Endodermal cell (in vitro differentiated cells): ENCODE measurements around the gene SGMS1. TPM values are rescaled to one million over a fixed set of nuclear protein-coding genes. Genes with fewer than 3 reads are reported as not detected.

Experiments used
- DNase-seq: peaks from one replicate; pipeline ENCODE4 v3.0.0-alpha.2; 2017
- H3K27ac ChIP-seq: 2 replicates; pipeline ENCODE4 v1.5.1; 2013; ENCODE audit warnings: mild to moderate bottlenecking, low read depth, low read length, moderate library complexity
- H3K27me3 ChIP-seq: 2 replicates; pipeline ENCODE4 v1.6.1; 2013; ENCODE audit warnings: mild to moderate bottlenecking, low read length, moderate library complexity; ENCODE audit not compliant: insufficient read depth, control insufficient read depth, poor library complexity, severe bottlenecking
- H3K36me3 ChIP-seq: 2 replicates; pipeline ENCODE4 v1.7.0; 2013; ENCODE audit warnings: mild to moderate bottlenecking, low read length, moderate library complexity; ENCODE audit not compliant: control insufficient read depth, insufficient read depth
- H3K4me1 ChIP-seq: one replicate; pipeline ENCODE4 v1.7.0; 2013; ENCODE audit warnings: low read length; ENCODE audit not compliant: control insufficient read depth, insufficient read depth
- H3K4me3 ChIP-seq: 2 replicates; pipeline ENCODE4 v1.5.1; 2013; ENCODE audit warnings: mild to moderate bottlenecking, low read length, moderate library complexity
- H3K9ac ChIP-seq: 2 replicates; pipeline ENCODE4 v1.6.1; 2013; ENCODE audit warnings: mild to moderate bottlenecking, low read length, moderate library complexity; ENCODE audit not compliant: poor library complexity, severe bottlenecking; ENCODE audit errors: extremely low read depth
- H3K9me3 ChIP-seq: 2 replicates; pipeline ENCODE4 v1.6.1; 2013; ENCODE audit warnings: mild to moderate bottlenecking, low read length, moderate library complexity; ENCODE audit not compliant: control insufficient read depth
- H3K27ac Mint-ChIP-seq: 2 replicates; pipeline ENCODE4 v1.8.0; 2020; ENCODE audit warnings: mixed read lengths
- H3K27me3 Mint-ChIP-seq: 2 replicates; pipeline ENCODE4 v1.8.0; 2021; ENCODE audit warnings: mild to moderate bottlenecking, mixed read lengths; ENCODE audit not compliant: insufficient read depth
- H3K36me3 Mint-ChIP-seq: 2 replicates; pipeline ENCODE4 v1.8.0; 2020; ENCODE audit warnings: low read depth, mixed read lengths
- H3K4me1 Mint-ChIP-seq: 2 replicates; pipeline ENCODE4 v1.8.0; 2020; ENCODE audit warnings: mixed read lengths
- H3K4me3 Mint-ChIP-seq: 2 replicates; pipeline ENCODE4 v1.8.0; 2020; ENCODE audit warnings: mild to moderate bottlenecking, moderate library complexity, mixed read lengths
- H3K9me3 Mint-ChIP-seq: 2 replicates; pipeline ENCODE4 v1.8.0; 2020; ENCODE audit warnings: mild to moderate bottlenecking, mixed read lengths
- CTCF ChIP-seq: fragments of 200-600 bp; sonication (generic); conservative IDR thresholded peaks from 2 replicates; pipeline ENCODE4 v1.5.0; 2021; ENCODE audit warnings: antibody characterized with exemption, mild to moderate bottlenecking
- WGBS, 2 experiments: methylation state at CpG; one replicate each; pipeline versions ENCODE4 v1.1.5 to v1.1.7; 2013; ENCODE audit warnings: missing lambda C conversion rate in 2 of 2, mixed read lengths in 1 of 2; ENCODE audit not compliant: insufficient coverage in 1 of 2, insufficient read length in 1 of 2; 5-methylcytosine and 5-hydroxymethylcytosine counted together
- total RNA-seq, 2 donors: library from RNA; stranded (reverse); fragmentation: NEBNext Ultra II Directional in 1 of 2; extraction: Animal tissue kit (Norgen Biotek cat#: 25700) in 1 of 2; gene quantifications; 2 replicates in 1 of 2; 3 replicates in 1 of 2; pipeline ENCODE4 v1.2.1, GENCODE V29; 2021

SGMS1 gene
- total RNA-seq, 2 donors from 2014 or later: 12.0 to 14.3 TPM

GRCh38 chr10:50590935-50591334 is 32.8 kb downstream of the SGMS1 start:
- no peak for DNase-seq

GRCh38 chr10:50586740-50587088 is 37.0 kb downstream of the SGMS1 start:
- Mint-ChIP-seq H3K27me3 (no peaks in the 10 kb centered on the region), H3K4me1 (no peaks in the 10 kb centered on the region), H3K9me3 (no peaks in the 10 kb centered on the region), H3K27ac (no peak overlapping the region), H3K4me3 (no peak overlapping the region), H3K36me3 (peaks cover 21% of the 10 kb centered on the region)
- H3K4me3 ChIP-seq: no peak overlapping the region
- no peaks in the 10 kb centered on the region for H3K27me3 ChIP-seq
- whole genome bisulfite sequencing, 2 experiments: 83 to 97% methylated on average over 1 of the region's 1 CpG
- H3K9ac ChIP-seq: no peak overlapping the region
- peaks cover 5% of the 10 kb centered on the region for H3K36me3 ChIP-seq
- H3K4me1 ChIP-seq: peaks cover 6% of the 10 kb centered on the region
- TF ChIP-seq CTCF: no peak
- peaks cover 9% of the 10 kb centered on the region for H3K9me3 ChIP-seq
- H3K27ac ChIP-seq: no peak overlapping the region
- no peak for DNase-seq

More at GRCh38 chr10:50590935-50591334, 32.8 kb downstream of the SGMS1 start:
- Mint-ChIP-seq H3K36me3 (peaks cover 7% of the 10 kb centered on the region), H3K4me1 (peaks cover 4% of the 10 kb centered on the region), H3K27me3 (no peaks in the 10 kb centered on the region), H3K9me3 (no peaks in the 10 kb centered on the region), H3K4me3 (no peak overlapping the region), H3K27ac (no peak overlapping the region)
- 94 to 100% methylated on average over 2 to 4 of the region's 4 CpGs for WGBS, 2 experiments
- no peak overlapping the region for H3K9ac ChIP-seq
- no peaks in the 10 kb centered on the region for H3K4me1 ChIP-seq
- H3K27ac ChIP-seq: no peak overlapping the region
- no peaks in the 10 kb centered on the region for H3K9me3 ChIP-seq
- H3K27me3 ChIP-seq: no peaks in the 10 kb centered on the region
- H3K36me3 ChIP-seq: peaks cover 5% of the 10 kb centered on the region
- no peak for TF ChIP-seq CTCF
- no peak overlapping the region for H3K4me3 ChIP-seq

GRCh38 chr10:50585921-50586739 is 37.6 kb downstream of the SGMS1 start:
- Histone ChIP-seq H3K4me3 (no peak overlapping the region), H3K27ac (no peak overlapping the region), H3K9ac (no peak overlapping the region), H3K9me3 (peaks cover 9% of the 10 kb centered on the region), H3K27me3 (no peaks in the 10 kb centered on the region), H3K4me1 (peaks cover 7% of the 10 kb centered on the region), H3K36me3 (peaks cover 5% of the 10 kb centered on the region)
- H3K4me3 Mint-ChIP-seq: no peak overlapping the region
- H3K36me3 Mint-ChIP-seq: peaks cover 21% of the 10 kb centered on the region
- DNase-seq: no peak
- WGBS, 2 experiments: 90% methylated on average over 5 to 6 of the region's 6 CpGs
- no peak for TF ChIP-seq CTCF
- H3K4me1 Mint-ChIP-seq: peaks cover 3% of the 10 kb centered on the region
- H3K27me3 Mint-ChIP-seq: no peaks in the 10 kb centered on the region
- H3K27ac Mint-ChIP-seq: no peak overlapping the region
- H3K9me3 Mint-ChIP-seq: no peaks in the 10 kb centered on the region
